ENCODE results near the gene LGR4. TPM values are rescaled to one million over a fixed set of nuclear protein-coding genes. Genes with fewer than 3 reads are reported as not detected.

Gene LGR4
- total RNA-seq, 1 donor, result 25.1 TPM

GRCh38 chr11:27401280-27401832, 71.2 kb downstream of the LGR4 start:
- no peak overlapping the region for H3K4me3 ChIP-seq (ENCODE audit: low read depth, low read length)
- no peak for DNase-seq (ENCODE audit: low read depth)
- TF ChIP-seq CTCF (IDR thresholded peaks at IDR 0.05; ENCODE audit: insufficient read depth, low read length), result no peak

GRCh38 chr11:27398400-27398770, 74.2 kb downstream of the LGR4 start:
- TF ChIP-seq CTCF (IDR thresholded peaks at IDR 0.05; ENCODE audit: insufficient read depth, low read length), result no peak
- no peak for DNase-seq (ENCODE audit: low read depth)
- no peak overlapping the region for H3K4me3 ChIP-seq (ENCODE audit: low read depth, low read length)

GRCh38 chr11:27397624-27398399, 74.8 kb downstream of the LGR4 start:
- TF ChIP-seq CTCF (IDR thresholded peaks at IDR 0.05; ENCODE audit: insufficient read depth, low read length), result no peak
- no peak for DNase-seq (ENCODE audit: low read depth)
- no peak overlapping the region for H3K4me3 ChIP-seq (ENCODE audit: low read depth, low read length)

- TF ChIP-seq CTCF (IDR thresholded peaks at IDR 0.05; ENCODE audit: insufficient read depth, low read length), result no peak
- DNase-seq (ENCODE audit: low read depth), result no peak
- H3K4me3 ChIP-seq (ENCODE audit: low read depth, low read length), result no peak overlapping the region
These were observed 76.2 kb downstream of the LGR4 start for GRCh38 chr11:27396259-27396839.

GRCh38 chr11:27395556-27396258, 76.9 kb downstream of the LGR4 start:
- TF ChIP-seq CTCF (IDR thresholded peaks at IDR 0.05; ENCODE audit: insufficient read depth, low read length), result no peak
- no peak overlapping the region for H3K4me3 ChIP-seq (ENCODE audit: low read depth, low read length)
- no peak for DNase-seq (ENCODE audit: low read depth)

GRCh38 chr11:27394781-27395228, 77.8 kb downstream of the LGR4 start:
- DNase-seq (ENCODE audit: low read depth), result no peak
- no peak overlapping the region for H3K4me3 ChIP-seq (ENCODE audit: low read depth, low read length)
- no peak for TF ChIP-seq CTCF (IDR thresholded peaks at IDR 0.05; ENCODE audit: insufficient read depth, low read length)

Data from fibroblast of the aortic adventitia (primary cell).